Right lobe of liver (tissue), 4 donors: ENCODE measurements around the gene TCEANC2.

Source experiments
- POLR2A ChIP-seq: fragments of 450-650 bp; IDR thresholded peaks from one replicate; pipeline ENCODE4 v1.6.1; 2017; ENCODE audit warnings: antibody characterized with exemption, mild to moderate bottlenecking
- TF ChIP-seq, protein P1 (sequence below), 4 donors: fragments of 200-600 bp in 3 of 4; fragments of 450-650 bp in 1 of 4; IDR thresholded peaks; one replicate each; pipeline versions ENCODE4 v1.5.1 to v1.8.0; 2016 to 2022; ENCODE audit warnings: antibody characterized with exemption in 4 of 4, mild to moderate bottlenecking in 2 of 4
- donor health status: DM: no; HTN: no; CAD: no.
- donor health status: DM: no; HTN: no; CAD: no.
- donor health status: DM: no; HTN: yes; CAD: no.

DNA sequence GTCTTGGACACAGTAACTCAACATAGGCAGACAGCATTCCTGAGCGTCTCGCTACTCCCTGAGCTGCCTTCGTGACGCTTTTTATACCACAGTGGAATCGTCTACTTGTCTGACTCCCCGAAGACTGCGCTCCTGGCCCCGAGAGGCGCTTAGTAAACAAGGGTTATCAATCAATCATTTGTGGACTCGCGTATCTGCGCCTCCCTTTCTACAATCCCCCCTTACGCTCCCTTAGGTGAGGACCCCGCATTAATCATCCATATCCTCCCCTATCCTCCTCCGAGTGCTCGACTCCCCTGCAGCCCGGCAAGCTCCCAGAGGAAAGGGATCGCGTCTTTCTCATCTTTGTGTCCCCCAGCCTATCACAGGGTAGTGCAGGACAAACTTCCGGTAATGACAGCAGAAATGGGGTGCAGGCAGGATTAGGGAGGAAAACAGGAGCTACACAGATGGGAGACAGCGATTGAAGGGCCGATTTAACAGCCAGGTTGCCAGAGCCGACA, 926 bp upstream of the TCEANC2 start:
- TF ChIP-seq, protein P1, sequence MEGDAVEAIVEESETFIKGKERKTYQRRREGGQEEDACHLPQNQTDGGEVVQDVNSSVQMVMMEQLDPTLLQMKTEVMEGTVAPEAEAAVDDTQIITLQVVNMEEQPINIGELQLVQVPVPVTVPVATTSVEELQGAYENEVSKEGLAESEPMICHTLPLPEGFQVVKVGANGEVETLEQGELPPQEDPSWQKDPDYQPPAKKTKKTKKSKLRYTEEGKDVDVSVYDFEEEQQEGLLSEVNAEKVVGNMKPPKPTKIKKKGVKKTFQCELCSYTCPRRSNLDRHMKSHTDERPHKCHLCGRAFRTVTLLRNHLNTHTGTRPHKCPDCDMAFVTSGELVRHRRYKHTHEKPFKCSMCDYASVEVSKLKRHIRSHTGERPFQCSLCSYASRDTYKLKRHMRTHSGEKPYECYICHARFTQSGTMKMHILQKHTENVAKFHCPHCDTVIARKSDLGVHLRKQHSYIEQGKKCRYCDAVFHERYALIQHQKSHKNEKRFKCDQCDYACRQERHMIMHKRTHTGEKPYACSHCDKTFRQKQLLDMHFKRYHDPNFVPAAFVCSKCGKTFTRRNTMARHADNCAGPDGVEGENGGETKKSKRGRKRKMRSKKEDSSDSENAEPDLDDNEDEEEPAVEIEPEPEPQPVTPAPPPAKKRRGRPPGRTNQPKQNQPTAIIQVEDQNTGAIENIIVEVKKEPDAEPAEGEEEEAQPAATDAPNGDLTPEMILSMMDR (IDR thresholded peaks at IDR 0.05): no peak
- TF ChIP-seq POLR2A: no peak
